Bone marrow (tissue), 2 donors: ENCODE data around the gene NUMBL.
"Not testable (repeated sequence)": the region's sequence is repeated elsewhere in the genome, so short reads cannot be mapped to it uniquely, and the experiment has no call there.

Source experiments
- DNase-seq, 2 donors: peaks; one replicate each; lab custom pipeline; 2025; lab: John Stamatoyannopoulos, UW

The NUMBL gene

DNA sequence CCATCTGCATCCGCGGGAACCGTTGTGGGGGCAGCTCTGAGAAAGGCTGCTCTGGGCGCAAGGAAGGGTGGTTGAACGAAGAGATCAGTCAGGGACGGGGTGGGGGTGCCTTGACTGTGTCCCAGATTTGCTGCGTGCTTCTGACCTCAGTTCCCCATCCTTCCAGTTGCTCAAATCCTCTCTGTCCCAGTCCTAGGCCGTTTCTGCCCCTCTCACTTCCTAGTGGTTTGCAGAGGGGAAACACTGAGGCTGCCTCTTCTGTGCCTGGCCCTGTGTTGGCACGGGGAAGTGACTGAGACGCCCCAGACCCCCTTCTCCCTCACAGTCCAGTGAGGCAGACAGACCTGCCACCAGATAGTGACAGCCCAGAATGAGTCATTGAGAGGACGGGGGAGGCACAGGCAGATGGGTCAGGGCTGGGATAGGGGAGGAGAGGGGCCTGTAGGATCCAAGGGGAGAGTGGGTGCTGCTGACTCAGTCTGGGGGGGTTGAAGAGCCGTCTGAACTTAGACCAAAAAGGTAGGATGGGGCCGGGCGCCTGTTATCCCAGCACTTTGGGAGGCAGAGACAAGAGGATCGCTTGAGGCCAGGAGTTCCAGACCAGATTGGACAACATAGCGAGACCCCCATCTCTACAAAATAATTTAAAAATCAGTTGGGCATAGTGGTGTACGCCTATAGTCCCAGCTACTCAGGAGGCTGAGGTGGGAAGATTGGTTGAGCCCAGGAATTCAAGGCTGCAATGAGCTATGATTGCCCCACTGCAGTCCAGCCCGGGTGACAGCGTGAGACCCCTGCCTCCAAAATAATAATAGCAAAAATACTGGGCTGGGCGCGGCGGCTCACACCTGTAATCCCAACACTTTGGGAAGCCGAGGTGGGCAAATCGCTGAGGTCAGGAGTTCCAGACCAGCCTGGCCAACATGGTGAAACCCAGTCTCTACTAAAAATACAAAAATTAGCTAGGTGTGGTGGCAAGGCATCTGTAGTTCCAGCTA is 26.5 kb downstream of the NUMBL start:
- peak in 1 of 2 donors; percentile 7 for DNase-seq

DNA sequence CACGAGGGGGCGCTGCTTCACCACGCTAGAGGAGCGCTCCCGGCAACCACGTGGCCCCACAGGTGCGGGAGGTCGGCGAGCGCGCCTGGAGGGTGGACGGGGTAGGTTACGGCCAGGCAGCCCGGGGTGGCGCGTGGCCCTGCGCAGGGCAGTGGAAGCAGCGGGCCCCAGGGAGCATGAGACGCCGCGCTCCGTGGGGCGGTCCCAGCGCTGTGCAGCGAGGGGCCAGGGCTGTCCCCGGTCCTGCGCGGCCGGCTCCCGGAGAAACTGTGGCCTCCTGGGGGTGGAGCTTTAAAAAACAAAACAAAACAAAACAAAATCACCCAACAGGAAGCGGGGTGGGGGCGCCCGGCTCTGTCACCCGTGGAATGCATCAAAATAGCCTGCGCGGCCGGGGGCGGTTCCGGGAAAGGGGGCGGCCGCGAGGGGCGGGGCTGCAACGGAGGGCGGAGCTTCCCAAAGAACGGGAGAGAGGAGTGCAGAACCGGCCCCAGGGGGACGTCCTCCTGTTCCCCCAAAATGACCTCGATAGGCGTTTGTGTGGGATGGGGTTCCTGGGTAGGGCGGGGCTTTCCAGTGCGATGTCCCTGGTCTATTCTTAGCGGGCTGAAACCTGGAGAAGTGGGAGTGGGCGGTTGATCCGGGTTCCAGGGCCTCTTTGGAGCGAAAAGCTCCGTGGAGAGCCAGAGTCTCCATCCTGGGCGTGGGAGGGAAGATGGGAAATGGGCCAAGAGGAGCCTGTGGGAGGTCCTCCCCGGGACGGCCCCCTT is 27.3 kb downstream of the NUMBL start:
- peak; percentile 23 to 64 for DNase-seq

- DNase-seq, result no peak
Observed at GRCh38 chr19:40661616-40662015, 28.8 kb downstream of the NUMBL start.

DNA sequence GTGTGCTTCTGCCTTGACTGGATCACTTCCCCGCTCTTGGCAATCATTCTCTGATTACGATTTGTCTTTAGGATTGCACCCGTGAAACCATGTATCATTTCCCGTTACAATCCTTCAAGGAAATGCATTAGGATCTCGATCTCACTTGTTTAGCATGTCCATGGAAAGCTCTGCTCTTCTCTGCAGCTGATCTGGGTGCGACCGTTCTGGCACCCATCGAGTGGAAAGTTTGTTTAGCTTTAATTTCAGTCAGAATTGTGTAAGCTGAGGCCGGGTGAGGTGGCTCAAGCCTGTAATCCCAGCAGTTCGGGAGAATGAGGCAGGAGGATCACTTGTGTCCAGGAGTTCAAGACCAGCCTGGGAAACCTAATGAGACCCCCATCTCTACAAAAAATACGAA is 30.9 kb downstream of the NUMBL start:
- no peak for DNase-seq

- no peak for DNase-seq
Observed at GRCh38 chr19:40659116-40659515, 31.3 kb downstream of the NUMBL start.

GRCh38 chr19:40658031-40658430 is 32.4 kb downstream of the NUMBL start:
- DNase-seq, result no peak

GRCh38 chr19:40655684-40656083 is 34.8 kb downstream of the NUMBL start:
- not testable (repeated sequence) for DNase-seq

DNA sequence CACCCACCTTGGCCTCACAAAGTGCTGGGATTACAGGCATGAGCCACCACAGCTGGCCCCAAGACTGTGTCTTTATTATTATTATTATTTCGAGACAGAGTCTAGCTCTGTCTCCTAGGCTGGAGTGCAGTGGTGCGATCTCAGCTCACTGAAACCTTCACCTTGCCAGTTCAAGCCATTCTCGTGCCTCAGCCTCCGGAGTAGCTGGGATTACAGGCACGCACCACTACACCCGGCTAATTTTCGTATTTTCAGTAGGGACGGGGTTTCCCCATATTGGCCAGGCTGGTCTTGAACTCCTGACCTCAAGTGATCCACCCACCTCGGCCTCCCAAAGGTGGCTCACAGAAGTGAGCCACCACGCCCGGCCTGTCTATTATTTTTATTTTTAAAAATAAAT is 38.1 kb downstream of the NUMBL start:
- DNase-seq, result not testable (repeated sequence)

DNA sequence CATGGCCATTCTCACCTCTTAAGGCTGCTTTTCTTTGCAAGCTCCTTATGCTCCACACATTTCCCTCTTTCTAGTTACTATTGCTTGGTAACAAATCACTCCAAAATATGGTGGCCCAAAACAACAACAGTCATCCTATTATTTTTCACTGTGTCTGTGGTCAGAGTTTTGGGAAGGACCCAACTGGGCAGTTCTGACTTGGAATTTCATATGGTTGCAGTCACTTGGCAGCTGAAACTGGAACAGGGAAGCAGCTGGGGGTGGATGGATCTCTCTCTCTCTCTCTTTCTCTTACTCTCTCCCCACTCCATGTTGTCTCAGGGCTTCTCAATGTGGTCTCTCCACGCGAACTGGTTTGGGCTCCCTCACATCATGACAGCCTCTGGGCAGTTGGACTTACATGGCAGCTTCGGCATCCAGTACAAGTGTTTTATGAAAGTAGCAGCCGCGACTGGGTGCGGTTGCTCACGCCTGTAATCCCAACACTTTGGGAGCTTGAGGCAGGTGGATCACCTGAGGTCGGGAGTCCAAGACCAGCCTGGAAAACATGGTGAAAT is 39.6 kb downstream of the NUMBL start:
- no peak for DNase-seq

- not testable (repeated sequence) for DNase-seq
Observed at GRCh38 chr19:40649903-40650675, 40.4 kb downstream of the NUMBL start.

- DNase-seq, result no peak
Observed at GRCh38 chr19:40646743-40647254, 43.7 kb downstream of the NUMBL start.

DNA sequence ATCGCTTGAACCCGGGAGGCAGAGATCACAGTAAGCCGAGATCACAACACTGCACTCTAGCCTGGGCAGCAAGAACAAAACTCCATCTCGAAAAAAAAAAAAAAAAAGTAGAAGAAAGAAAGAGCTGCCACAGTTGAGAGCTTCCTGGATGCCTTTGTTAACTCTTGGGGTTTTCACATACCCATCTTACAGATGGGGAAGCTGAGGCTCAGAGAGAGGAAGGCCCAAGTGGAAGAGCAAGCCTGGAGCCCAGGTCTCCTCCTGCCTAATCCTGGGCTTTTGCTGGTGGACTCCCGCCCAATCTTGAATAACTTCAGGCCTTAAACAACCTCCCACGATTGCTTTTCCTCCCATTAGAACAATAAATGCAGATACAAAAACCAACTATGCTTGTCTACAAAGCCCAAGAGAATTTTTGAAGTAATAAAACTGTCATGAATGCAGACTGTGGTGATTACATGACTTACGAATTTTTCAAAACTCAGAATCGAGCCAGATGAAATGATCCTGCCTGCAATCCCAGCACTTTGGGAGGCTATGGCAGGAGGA is 47.6 kb downstream of the NUMBL start:
- DNase-seq, result no peak

- no peak for DNase-seq
Observed at GRCh38 chr19:40642051-40642706, 48.3 kb downstream of the NUMBL start.

DNA sequence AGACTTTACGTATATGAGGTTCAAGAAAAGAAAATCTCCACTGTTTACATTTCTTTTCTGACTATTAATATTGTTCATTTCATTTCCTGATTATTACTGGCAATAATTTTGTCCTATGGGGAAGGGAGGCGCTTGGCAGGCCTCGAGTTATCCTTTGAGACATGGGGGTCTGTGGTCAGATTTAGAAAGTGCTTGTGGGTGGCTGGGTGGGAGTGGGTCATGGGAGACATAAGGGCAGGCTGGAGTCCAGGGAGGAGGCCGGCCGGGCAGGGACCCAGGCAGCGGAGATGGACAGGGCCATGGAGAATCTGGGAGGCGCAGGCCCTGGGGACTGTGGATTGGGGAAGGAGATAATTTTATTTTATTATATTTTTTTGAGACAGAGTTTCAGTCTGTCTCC is 49.2 kb downstream of the NUMBL start:
- no peak for DNase-seq

DNA sequence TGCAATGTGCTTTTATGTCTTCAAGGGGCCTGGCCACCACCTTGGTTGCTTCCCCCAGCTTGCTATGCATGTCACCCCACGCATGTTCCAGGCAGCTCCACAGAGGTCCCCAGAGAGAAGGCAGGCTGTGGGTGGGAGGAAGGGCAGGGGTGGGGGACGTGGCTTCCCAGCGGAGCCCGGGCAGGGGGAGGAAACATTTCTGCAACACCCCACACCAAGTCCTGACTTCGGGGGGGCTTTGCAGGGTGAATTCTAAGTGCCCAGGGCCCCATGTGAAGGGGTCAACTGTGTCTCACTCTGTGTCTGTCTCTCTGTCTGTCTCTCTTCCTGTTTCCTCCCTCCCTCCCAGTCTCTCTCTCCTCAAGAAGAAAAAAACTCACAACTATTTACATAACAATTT is 49.7 kb downstream of the NUMBL start:
- no peak for DNase-seq

GRCh38 chr19:40639638-40639982 is 50.8 kb downstream of the NUMBL start:
- DNase-seq, result no peak

- DNase-seq, result no peak
Observed at GRCh38 chr19:40638327-40638726, 52.1 kb downstream of the NUMBL start.

DNA sequence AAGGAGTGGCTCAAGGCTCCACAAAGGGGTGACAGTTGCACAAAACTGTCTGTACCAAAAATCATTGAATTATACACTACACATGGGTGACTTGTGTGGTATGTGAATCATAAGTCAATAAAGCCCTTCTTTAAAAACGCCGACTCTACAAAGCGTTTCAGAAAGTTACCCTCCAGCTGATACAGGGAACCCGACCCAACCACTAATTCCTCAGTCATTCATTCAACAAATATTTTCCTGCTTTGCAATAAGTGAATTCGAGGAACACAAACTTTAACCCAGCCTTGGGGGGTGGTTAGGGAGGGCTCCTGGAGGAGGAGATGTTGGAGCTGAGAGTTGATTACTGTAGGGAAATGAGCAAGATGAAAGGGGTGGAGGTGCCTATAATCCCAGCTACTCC is 57.2 kb downstream of the NUMBL start:
- DNase-seq, result no peak

- DNase-seq, result no peak
Observed at GRCh38 chr19:40632311-40633036, 58.0 kb downstream of the NUMBL start.

GRCh38 chr19:40630571-40631160 is 59.8 kb downstream of the NUMBL start:
- DNase-seq, result no peak
